Calu3 (cell line): ENCODE data around the gene PSMD13. TPM values are rescaled to one million over a fixed set of nuclear protein-coding genes. Genes with fewer than 3 reads are reported as not detected.

Experiments
- BruUV-seq: library from RNA; stranded (reverse); fragments of 400-500 nt; replicated peaks from 2 replicates; lab custom pipeline; 2021; lab: Mats Ljungman, UMichigan
- CTCF ChIA-PET: fragments of 300-600 bp; sonication (Branson Sonifier 250); formaldehyde crosslinking; loops from one replicate; lab custom pipeline; 2022; ENCODE audit warnings: antibody characterized with exemption; lab: Charles Lee
- DNase-seq: peaks from one replicate; pipeline ENCODE4 v3.0.0; 2022
- H3K27ac Mint-ChIP-seq: one replicate; pipeline ENCODE4 v1.8.0; 2022; ENCODE audit warnings: mixed read lengths; ENCODE audit not compliant: unreplicated experiment
- H3K27me3 Mint-ChIP-seq: one replicate; pipeline ENCODE4 v1.8.0; 2022; ENCODE audit warnings: mixed read lengths; ENCODE audit not compliant: unreplicated experiment
- H3K36me3 Mint-ChIP-seq: one replicate; pipeline ENCODE4 v1.8.0; 2022; ENCODE audit warnings: mild to moderate bottlenecking, moderate library complexity, mixed read lengths; ENCODE audit not compliant: insufficient read depth, unreplicated experiment
- H3K4me1 Mint-ChIP-seq: one replicate; pipeline ENCODE4 v1.8.0; 2022; ENCODE audit warnings: mild to moderate bottlenecking, low read depth, mixed read lengths; ENCODE audit not compliant: unreplicated experiment
- H3K4me3 Mint-ChIP-seq: one replicate; pipeline ENCODE4 v1.8.0; 2022; ENCODE audit warnings: mild to moderate bottlenecking, low read depth, moderate library complexity, mixed read lengths; ENCODE audit not compliant: unreplicated experiment
- H3K9me3 Mint-ChIP-seq: one replicate; pipeline ENCODE4 v1.8.0; 2022; ENCODE audit warnings: low read depth, mixed read lengths; ENCODE audit not compliant: unreplicated experiment
- CTCF ChIP-seq: fragments of 200-600 bp; IDR thresholded peaks from one replicate; pipeline ENCODE4 v1.8.0; 2022; ENCODE audit warnings: antibody characterized with exemption; ENCODE audit not compliant: unreplicated experiment
- intact Hi-C: fragments of 100-400 bp; cut with micrococcal nuclease; formaldehyde crosslinking; loops from one replicate; pipeline ENCODE4 v1.10.0; 2022; ENCODE audit not compliant: unreplicated experiment
- total RNA-seq: library from RNA; stranded (reverse); gene quantifications from 2 replicates; pipeline ENCODE4 v1.2.3, GENCODE V29; 2022

Gene PSMD13
- total RNA-seq, 1 experiment from 2014 or later = 172 TPM

- Mint-ChIP-seq H3K9me3 (no peaks in the 10 kb centered on the region), H3K36me3 (peaks cover 7% of the 10 kb centered on the region), H3K4me1 (no peaks in the 10 kb centered on the region), H3K27ac (no peak overlapping the region), H3K27me3 (peaks cover 36% of the 10 kb centered on the region), H3K4me3 (no peak overlapping the region)
- DNase-seq = no peak
- BruUV-seq = no TSS peak
- CTCF ChIA-PET = no interaction called here
- no peak for TF ChIP-seq CTCF
- intact Hi-C loops = no loop called here
Observed at GRCh38 chr11:293852-294661, 57.3 kb downstream of the PSMD13 start.

GRCh38 chr11:294780-295179 lies 58.0 kb downstream of the PSMD13 start:
- CTCF ChIA-PET = no interaction called here
- BruUV-seq = no TSS peak

DNA sequence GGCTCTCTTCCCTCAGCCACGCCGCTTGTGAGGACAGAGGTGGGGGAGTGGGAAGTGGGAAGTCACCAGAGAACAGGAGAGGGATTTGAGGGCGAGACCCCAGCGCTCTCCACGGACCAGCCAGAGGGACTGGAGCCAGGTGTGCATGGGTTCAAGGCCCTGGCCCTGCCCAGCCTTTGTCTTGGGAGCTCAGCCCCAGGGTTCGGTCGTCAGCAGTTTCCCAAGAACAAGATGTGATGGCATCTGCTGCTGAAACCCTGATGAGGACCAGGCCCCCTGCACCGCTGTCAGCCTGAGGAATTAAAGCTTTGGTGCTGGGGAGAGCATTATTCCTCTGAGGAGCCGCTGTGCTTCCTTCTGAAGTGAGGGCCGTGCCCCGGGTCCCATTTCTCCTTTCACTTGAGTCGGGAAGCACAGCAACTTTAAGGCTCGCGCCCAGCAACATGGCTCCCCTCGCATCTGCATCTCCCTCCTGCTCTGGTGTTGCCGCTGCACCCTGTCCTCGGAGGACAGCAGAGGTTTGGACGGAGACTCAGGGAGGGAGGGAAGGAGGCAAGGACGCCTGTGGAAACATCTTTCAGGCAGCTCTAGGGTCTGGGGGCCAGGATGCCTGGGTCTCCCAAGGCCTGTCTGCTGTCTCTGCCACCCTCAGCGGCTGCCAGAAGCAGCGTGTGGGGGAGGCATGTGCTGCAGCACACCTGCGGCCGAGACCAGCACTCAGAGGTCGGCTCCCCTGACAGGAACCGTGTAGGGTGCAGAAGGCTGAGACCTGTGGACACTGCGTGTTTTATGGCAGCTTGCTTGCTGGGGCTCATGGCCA lies 58.8 kb downstream of the PSMD13 start:
- TF ChIP-seq CTCF = no peak
- Mint-ChIP-seq H3K36me3 (no peaks in the 10 kb centered on the region), H3K27me3 (peaks cover 45% of the 10 kb centered on the region), H3K27ac (no peak overlapping the region), H3K4me1 (peaks cover 5% of the 10 kb centered on the region), H3K4me3 (no peak overlapping the region), H3K9me3 (no peaks in the 10 kb centered on the region)
- no TSS peak for BruUV-seq
- CTCF ChIA-PET = no interaction called here
- DNase-seq = no peak
- intact Hi-C loops = no loop called here

More at GRCh38 chr11:294780-295179, 58.0 kb downstream of the PSMD13 start:
- Mint-ChIP-seq H3K36me3 (peaks cover 6% of the 10 kb centered on the region), H3K27me3 (peaks cover 37% of the 10 kb centered on the region), H3K9me3 (no peaks in the 10 kb centered on the region), H3K4me3 (no peak overlapping the region), H3K4me1 (no peaks in the 10 kb centered on the region), H3K27ac (no peak overlapping the region)
- TF ChIP-seq CTCF = no peak
- intact Hi-C loops = no loop called here
- DNase-seq = no peak

DNA sequence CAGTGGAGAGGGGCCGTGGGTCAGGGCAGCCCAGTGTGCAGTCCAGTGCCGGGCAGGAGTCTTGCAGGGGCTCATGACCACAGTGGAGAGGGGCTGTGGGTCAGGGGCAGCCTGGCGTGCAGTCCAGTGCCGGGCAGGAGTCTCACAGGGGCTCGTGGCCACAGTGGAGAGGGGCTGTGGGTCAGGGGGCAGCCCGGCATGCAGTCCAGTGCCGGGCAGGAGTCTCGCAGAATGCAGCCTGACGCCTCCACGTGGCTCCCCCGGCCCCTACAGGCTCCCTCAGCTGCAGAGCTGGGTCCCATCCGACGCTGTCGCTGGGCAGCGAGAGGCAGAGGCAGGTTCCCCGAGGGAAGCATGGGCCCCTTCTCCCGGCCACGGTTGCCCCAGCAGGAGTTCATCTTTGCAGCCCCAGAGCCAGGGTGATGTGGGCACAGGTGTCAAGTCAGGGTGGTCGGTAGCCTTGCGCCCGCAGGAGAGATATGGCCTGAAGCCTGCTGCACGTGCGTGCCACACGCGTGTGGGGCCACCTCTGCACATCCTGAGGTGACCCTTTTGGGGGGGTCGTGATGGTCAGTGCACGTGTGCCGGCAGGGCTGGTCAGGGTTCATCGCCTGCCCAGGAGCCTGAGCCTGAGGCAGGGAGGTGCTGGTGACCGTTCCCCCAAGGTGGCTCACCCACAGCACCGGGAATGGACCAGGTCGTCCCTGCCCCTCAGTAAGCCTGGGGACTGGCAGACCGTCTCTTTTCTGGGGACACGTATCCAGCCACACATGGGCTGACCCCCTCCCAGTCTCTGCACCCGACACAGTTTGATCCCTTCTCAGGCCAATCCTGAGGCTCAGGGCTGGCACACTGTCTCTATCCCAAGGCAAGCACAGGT lies 59.6 kb downstream of the PSMD13 start:
- peaks cover 13% of the 10 kb centered on the region for H3K4me1 Mint-ChIP-seq
- TF ChIP-seq CTCF = no peak
- no peak for DNase-seq
- no peaks in the 10 kb centered on the region for H3K9me3 Mint-ChIP-seq
- H3K4me3 Mint-ChIP-seq = no peak overlapping the region
- intact Hi-C loops = no loop called here
- H3K27ac Mint-ChIP-seq = no peak overlapping the region
- H3K36me3 Mint-ChIP-seq = no peaks in the 10 kb centered on the region
- BruUV-seq = no TSS peak
- H3K27me3 Mint-ChIP-seq = peaks cover 54% of the 10 kb centered on the region
- CTCF ChIA-PET = no interaction called here
